ENCODE measurements around the gene KLK1. TPM values are rescaled to one million over a fixed set of nuclear protein-coding genes. Genes with fewer than 3 reads are reported as not detected.

Gene KLK1
- total and polyA plus RNA-seq, 7 donors, result 44.6 to 398 (median 277) TPM; not detected in 4

GRCh38 chr19:50779504-50780457 is 43.8 kb downstream of the KLK1 start:
- no peak for DNase-seq
- Histone ChIP-seq H3K4me3 (no peak overlapping the region), H3K4me1 (peaks cover 0 to 7% (median 1%) of the 10 kb centered on the region in 4 donors), H3K9me3 (peaks cover 0 to 4% (median 0%) of the 10 kb centered on the region in 4 donors), H3K27me3 (peaks cover 20 to 87% (median 70%) of the 10 kb centered on the region in 3 donors), H3K36me3 (no peaks in the 10 kb centered on the region), H3K27ac (no peak overlapping the region)
- intact Hi-C loops (cut with DNase I), result loop anchor here (5.0 kb wide), 2 partner anchors 112 to 422 kb away; no protein-coding TSS in a partner anchor
- TF ChIP-seq POLR2A (IDR thresholded peaks at IDR 0.05) (no peak), POLR2AphosphoS5 (IDR thresholded peaks at IDR 0.05) (no peak), EP300 (IDR thresholded peaks at IDR 0.05) (no peak), CTCF (IDR thresholded peaks at IDR 0.05) (no peak)
- 45 to 47% methylated on average over 25 of the region's 25 CpGs for WGBS, 2 donors

- no peak overlapping the region for H3K27ac ChIP-seq
- peaks cover 20 to 91% (median 71%) of the 10 kb centered on the region in 3 donors for H3K27me3 ChIP-seq
- TF ChIP-seq EP300 (IDR thresholded peaks at IDR 0.05) (no peak), POLR2AphosphoS5 (IDR thresholded peaks at IDR 0.05) (no peak), CTCF (IDR thresholded peaks at IDR 0.05) (no peak), POLR2A (IDR thresholded peaks at IDR 0.05) (no peak)
- intact Hi-C loops (cut with DNase I), result no loop called here
- no peaks in the 10 kb centered on the region for H3K36me3 ChIP-seq
- WGBS, 2 donors, result 41 to 52% methylated on average over 7 of the region's 7 CpGs
- H3K4me3 ChIP-seq, result no peak overlapping the region
- peaks cover 0 to 4% (median 0%) of the 10 kb centered on the region in 4 donors for H3K9me3 ChIP-seq
- peaks cover 0 to 7% (median 1%) of the 10 kb centered on the region in 4 donors for H3K4me1 ChIP-seq
- no peak for DNase-seq
Observed at GRCh38 chr19:50778906-50779430, 44.6 kb downstream of the KLK1 start.

GRCh38 chr19:50777830-50778303 is 45.7 kb downstream of the KLK1 start:
- no peak for DNase-seq
- H3K4me3 ChIP-seq, result no peak overlapping the region
- no peaks in the 10 kb centered on the region for H3K36me3 ChIP-seq
- TF ChIP-seq EP300 (IDR thresholded peaks at IDR 0.05) (no peak), POLR2A (IDR thresholded peaks at IDR 0.05) (no peak), POLR2AphosphoS5 (IDR thresholded peaks at IDR 0.05) (no peak), CTCF (IDR thresholded peaks at IDR 0.05) (no peak)
- 1 to 5% methylated on average over 30 of the region's 30 CpGs for WGBS, 2 donors
- intact Hi-C loops (cut with DNase I), result no loop called here
- H3K27me3 ChIP-seq, result peaks cover 20 to 95% (median 70%) of the 10 kb centered on the region in 3 donors
- peaks cover 0 to 4% (median 0%) of the 10 kb centered on the region in 4 donors for H3K9me3 ChIP-seq
- no peaks in the 10 kb centered on the region for H3K4me1 ChIP-seq
- H3K27ac ChIP-seq, result no peak overlapping the region

- Histone ChIP-seq H3K9me3 (peaks cover 0 to 4% (median 0%) of the 10 kb centered on the region in 4 donors), H3K4me1 (no peaks in the 10 kb centered on the region), H3K4me3 (no peak overlapping the region), H3K27me3 (peaks cover 20 to 95% (median 66%) of the 10 kb centered on the region in 3 donors), H3K36me3 (no peaks in the 10 kb centered on the region), H3K27ac (no peak overlapping the region)
- DNase-seq, result no peak
- 28 to 58% methylated on average over 4 of the region's 4 CpGs for WGBS, 2 donors
- TF ChIP-seq EP300 (IDR thresholded peaks at IDR 0.05), result no peak
- TF ChIP-seq CTCF (IDR thresholded peaks at IDR 0.05), result no peak
- TF ChIP-seq POLR2AphosphoS5 (IDR thresholded peaks at IDR 0.05), result no peak
- TF ChIP-seq POLR2A (IDR thresholded peaks at IDR 0.05), result no peak
- intact Hi-C loops (cut with DNase I), result no loop called here
Observed at GRCh38 chr19:50777261-50777660, 46.3 kb downstream of the KLK1 start.
